ENCODE data around the gene ARHGAP31. TPM values are rescaled to one million over a fixed set of nuclear protein-coding genes. Genes with fewer than 3 reads are reported as not detected.
"Not testable (repeated sequence)": the region's sequence is repeated elsewhere in the genome, so short reads cannot be mapped to it uniquely, and the experiment has no call there.

ARHGAP31 gene
- polyA plus RNA-seq, 1 donor from 2014 or later, result not detected

DNA sequence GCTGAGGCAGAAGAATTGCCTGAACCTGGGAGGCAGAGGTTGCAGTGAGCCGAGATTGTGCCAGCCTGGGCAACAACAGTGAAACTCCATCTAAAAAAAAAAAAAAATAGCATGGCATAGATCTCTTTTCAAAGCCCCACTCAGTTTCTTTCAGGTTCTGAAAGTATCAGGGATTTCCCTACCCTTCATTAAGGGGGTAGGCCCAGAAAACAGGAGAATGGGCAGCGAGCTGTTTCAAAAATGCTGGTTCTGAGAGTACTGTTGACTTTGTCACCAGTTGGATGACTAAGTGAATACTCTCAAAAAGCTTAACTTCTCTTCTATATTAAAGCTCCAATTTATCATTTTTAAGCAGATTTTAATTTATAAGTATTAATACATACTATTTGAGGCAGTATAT lies 72.8 kb downstream of the ARHGAP31 start:
- no peak overlapping the region for H3K9ac ChIP-seq (ENCODE audit: low read length)
- H3K27ac ChIP-seq (ENCODE audit: low read length), result no peak overlapping the region
- no peaks in the 10 kb centered on the region for H3K9me2 ChIP-seq (ENCODE audit: insufficient read depth, low read length)
- no peak for TF ChIP-seq RAD21 (conservative IDR thresholded peaks at IDR 0.05)
- TF ChIP-seq SMC3 (conservative IDR thresholded peaks at IDR 0.05; ENCODE audit: poor library complexity), result no peak
- no peak for TF ChIP-seq POLR2AphosphoS5 (IDR thresholded peaks at IDR 0.05)
- TF ChIP-seq TAF1 (IDR thresholded peaks at IDR 0.05; ENCODE audit: low read depth), result no peak
- TF ChIP-seq EP300 (conservative IDR thresholded peaks at IDR 0.05; ENCODE audit: poor library complexity, severe bottlenecking), result no peak
- TF ChIP-seq, protein P1, sequence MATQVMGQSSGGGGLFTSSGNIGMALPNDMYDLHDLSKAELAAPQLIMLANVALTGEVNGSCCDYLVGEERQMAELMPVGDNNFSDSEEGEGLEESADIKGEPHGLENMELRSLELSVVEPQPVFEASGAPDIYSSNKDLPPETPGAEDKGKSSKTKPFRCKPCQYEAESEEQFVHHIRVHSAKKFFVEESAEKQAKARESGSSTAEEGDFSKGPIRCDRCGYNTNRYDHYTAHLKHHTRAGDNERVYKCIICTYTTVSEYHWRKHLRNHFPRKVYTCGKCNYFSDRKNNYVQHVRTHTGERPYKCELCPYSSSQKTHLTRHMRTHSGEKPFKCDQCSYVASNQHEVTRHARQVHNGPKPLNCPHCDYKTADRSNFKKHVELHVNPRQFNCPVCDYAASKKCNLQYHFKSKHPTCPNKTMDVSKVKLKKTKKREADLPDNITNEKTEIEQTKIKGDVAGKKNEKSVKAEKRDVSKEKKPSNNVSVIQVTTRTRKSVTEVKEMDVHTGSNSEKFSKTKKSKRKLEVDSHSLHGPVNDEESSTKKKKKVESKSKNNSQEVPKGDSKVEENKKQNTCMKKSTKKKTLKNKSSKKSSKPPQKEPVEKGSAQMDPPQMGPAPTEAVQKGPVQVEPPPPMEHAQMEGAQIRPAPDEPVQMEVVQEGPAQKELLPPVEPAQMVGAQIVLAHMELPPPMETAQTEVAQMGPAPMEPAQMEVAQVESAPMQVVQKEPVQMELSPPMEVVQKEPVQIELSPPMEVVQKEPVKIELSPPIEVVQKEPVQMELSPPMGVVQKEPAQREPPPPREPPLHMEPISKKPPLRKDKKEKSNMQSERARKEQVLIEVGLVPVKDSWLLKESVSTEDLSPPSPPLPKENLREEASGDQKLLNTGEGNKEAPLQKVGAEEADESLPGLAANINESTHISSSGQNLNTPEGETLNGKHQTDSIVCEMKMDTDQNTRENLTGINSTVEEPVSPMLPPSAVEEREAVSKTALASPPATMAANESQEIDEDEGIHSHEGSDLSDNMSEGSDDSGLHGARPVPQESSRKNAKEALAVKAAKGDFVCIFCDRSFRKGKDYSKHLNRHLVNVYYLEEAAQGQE (IDR thresholded peaks at IDR 0.05; ENCODE audit: borderline replicate concordance), result no peak
- no peak for TF ChIP-seq MXI1 (conservative IDR thresholded peaks at IDR 0.05; ENCODE audit: poor library complexity, severe bottlenecking)
- TF ChIP-seq EZH2 (IDR thresholded peaks at IDR 0.05; ENCODE audit: borderline replicate concordance, insufficient read depth, low read length, poor library complexity, severe bottlenecking), result no peak
- TF ChIP-seq CTCF (IDR thresholded peaks at IDR 0.05; ENCODE audit: poor library complexity, severe bottlenecking), result no peak
- no peaks in the 10 kb centered on the region for H3K79me2 ChIP-seq (replicated peaks; ENCODE audit: insufficient read depth, low read length)
- H3K4me3 ChIP-seq (ENCODE audit: low read length), result no peak overlapping the region
- no peaks in the 10 kb centered on the region for H3K27me3 ChIP-seq (ENCODE audit: insufficient read depth, low read depth, low read length)
- H2AFZ ChIP-seq (ENCODE audit: low read depth, low read length), result no peak overlapping the region
- no peaks in the 10 kb centered on the region for H3K9me3 ChIP-seq (ENCODE audit: low read length)
- no peaks in the 10 kb centered on the region for H3K36me3 ChIP-seq (ENCODE audit: insufficient read depth, low read length)
- no peaks in the 10 kb centered on the region for H3F3A ChIP-seq (ENCODE audit: insufficient read depth, low read length, poor library complexity, severe bottlenecking)
- H4K20me1 ChIP-seq (ENCODE audit: insufficient read depth), result no peaks in the 10 kb centered on the region
- H3K4me2 ChIP-seq (ENCODE audit: low read length), result no peak overlapping the region

- Histone ChIP-seq H3K79me2 (replicated peaks; ENCODE audit: insufficient read depth, low read length) (no peaks in the 10 kb centered on the region), H3F3A (ENCODE audit: insufficient read depth, low read length, poor library complexity, severe bottlenecking) (no peaks in the 10 kb centered on the region), H4K20me1 (ENCODE audit: insufficient read depth) (no peaks in the 10 kb centered on the region), H3K4me3 (ENCODE audit: low read length) (no peak overlapping the region), H2AFZ (ENCODE audit: low read depth, low read length) (no peak overlapping the region), H3K4me2 (ENCODE audit: low read length) (no peak overlapping the region), H3K36me3 (ENCODE audit: insufficient read depth, low read length) (no peaks in the 10 kb centered on the region), H3K9me3 (ENCODE audit: low read length) (no peaks in the 10 kb centered on the region), H3K27me3 (ENCODE audit: insufficient read depth, low read depth, low read length) (no peaks in the 10 kb centered on the region), H3K27ac (ENCODE audit: low read length) (no peak overlapping the region), H3K9ac (ENCODE audit: low read length) (no peak overlapping the region), H3K9me2 (ENCODE audit: insufficient read depth, low read length) (no peaks in the 10 kb centered on the region)
- no peak for TF ChIP-seq RAD21 (conservative IDR thresholded peaks at IDR 0.05)
- TF ChIP-seq, protein P1 (IDR thresholded peaks at IDR 0.05; ENCODE audit: borderline replicate concordance), result no peak
- no peak for TF ChIP-seq EP300 (conservative IDR thresholded peaks at IDR 0.05; ENCODE audit: poor library complexity, severe bottlenecking)
- TF ChIP-seq SMC3 (conservative IDR thresholded peaks at IDR 0.05; ENCODE audit: poor library complexity), result no peak
- no peak for TF ChIP-seq POLR2AphosphoS5 (IDR thresholded peaks at IDR 0.05)
- no peak for TF ChIP-seq MXI1 (conservative IDR thresholded peaks at IDR 0.05; ENCODE audit: poor library complexity, severe bottlenecking)
- TF ChIP-seq EZH2 (IDR thresholded peaks at IDR 0.05; ENCODE audit: borderline replicate concordance, insufficient read depth, low read length, poor library complexity, severe bottlenecking), result no peak
Measured at GRCh38 chr3:119368298-119368697, 74.1 kb downstream of the ARHGAP31 start.

- H3K4me2 ChIP-seq (ENCODE audit: low read length); H3K9me2 ChIP-seq (ENCODE audit: insufficient read depth, low read length); H3K79me2 ChIP-seq (replicated peaks; ENCODE audit: insufficient read depth, low read length); H3K4me3 ChIP-seq (ENCODE audit: low read length); H3K27me3 ChIP-seq (ENCODE audit: insufficient read depth, low read depth, low read length); H3K9ac ChIP-seq (ENCODE audit: low read length); H3F3A ChIP-seq (ENCODE audit: insufficient read depth, low read length, poor library complexity, severe bottlenecking); H4K20me1 ChIP-seq (ENCODE audit: insufficient read depth); H2AFZ ChIP-seq (ENCODE audit: low read depth, low read length); H3K36me3 ChIP-seq (ENCODE audit: insufficient read depth, low read length); H3K27ac ChIP-seq (ENCODE audit: low read length); H3K9me3 ChIP-seq (ENCODE audit: low read length): not testable (repeated sequence)
Measured at GRCh38 chr3:119371786-119372185, 77.6 kb downstream of the ARHGAP31 start.

Measured in neural cell (in vitro differentiated cells).